ENCODE results near the gene EIF2A. TPM values are rescaled to one million over a fixed set of nuclear protein-coding genes. Genes with fewer than 3 reads are reported as not detected.

The EIF2A gene
- total RNA-seq, 1 experiment from 2014 or later = 74.1 TPM

DNA sequence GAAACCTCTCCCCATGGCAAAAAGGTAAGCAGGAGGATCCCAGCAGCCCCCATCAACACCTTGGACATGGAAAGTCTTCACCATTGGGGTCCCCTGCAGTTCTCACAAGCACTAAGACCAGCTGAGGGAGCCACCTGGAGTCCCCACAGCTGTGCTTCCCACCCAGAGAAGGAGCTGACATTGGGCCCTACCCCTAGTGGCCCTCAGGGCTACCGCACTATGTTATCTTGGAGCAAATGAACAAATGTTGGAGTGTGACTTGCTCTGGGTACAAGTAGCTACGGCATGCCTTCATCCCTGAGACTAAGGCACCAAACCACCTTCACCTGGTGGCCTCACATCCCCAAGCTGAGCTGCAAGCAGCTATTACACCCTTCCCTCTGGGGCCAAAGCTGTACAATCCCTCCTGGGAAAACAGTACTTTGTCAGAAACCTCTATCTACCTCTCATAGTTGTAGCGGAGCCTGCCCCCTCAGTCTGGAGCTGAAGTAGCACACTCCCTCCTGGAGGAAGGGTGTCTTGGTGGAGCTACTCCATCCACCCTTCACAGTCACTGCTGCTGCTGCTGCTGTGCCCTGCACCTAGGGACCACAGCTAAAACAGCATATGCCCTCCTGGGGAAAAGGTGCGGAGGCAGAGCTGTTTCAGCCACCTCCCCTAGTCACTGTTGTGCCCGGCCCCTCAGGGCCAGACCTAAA is 43.0 kb upstream of the EIF2A start:
- WGBS (ENCODE audit: extremely low coverage, insufficient read length, low lambda C conversion rate) = no CpG with 5 or more reads among the region's 5 CpGs
- Histone ChIP-seq H3T11ph (ENCODE audit: low read length) (no peak overlapping the region), H2AK5ac (ENCODE audit: insufficient read length, low read length) (no peak overlapping the region), H3K9me3 (ENCODE audit: control insufficient read depth, low read depth, low read length) (no peaks in the 10 kb centered on the region), H4K91ac (ENCODE audit: insufficient read length, low read depth, low read length) (no peak overlapping the region), H4K20me1 (ENCODE audit: control insufficient read depth, insufficient read depth, insufficient read length) (no peaks in the 10 kb centered on the region), H3K79me2 (ENCODE audit: insufficient read depth, low read length) (no peaks in the 10 kb centered on the region), H3K79me1 (ENCODE audit: insufficient read depth, low read depth, low read length, poor library complexity, severe bottlenecking) (no peaks in the 10 kb centered on the region), H3K18ac (ENCODE audit: insufficient read length, low read depth, low read length) (no peak overlapping the region), H3K4ac (ENCODE audit: low read depth, low read length) (no peak overlapping the region), H3K27me3 (ENCODE audit: insufficient read depth, low read length) (no peaks in the 10 kb centered on the region), H2BK5ac (ENCODE audit: insufficient read length, low read length) (no peak overlapping the region), H3K14ac (ENCODE audit: insufficient read depth, low read length) (no peak overlapping the region), H3K56ac (ENCODE audit: insufficient read length, low read depth, low read length) (no peak overlapping the region), H3K27ac (ENCODE audit: insufficient read length, low read depth, low read length) (no peak overlapping the region), H3K23me2 (ENCODE audit: insufficient read length, low read depth, low read length, poor library complexity, severe bottlenecking) (no peaks in the 10 kb centered on the region), H3K4me1 (ENCODE audit: insufficient read depth, low read length) (no peaks in the 10 kb centered on the region), H2BK120ac (ENCODE audit: low read depth, low read length, poor library complexity, severe bottlenecking) (no peak overlapping the region), H4K5ac (ENCODE audit: insufficient read length, low read depth, low read length) (no peak overlapping the region), H4K8ac (replicated peaks; ENCODE audit: insufficient read length, low read depth, low read length) (no peak overlapping the region), H2BK20ac (ENCODE audit: low read depth, low read length, poor library complexity, severe bottlenecking) (no peak overlapping the region), H2BK12ac (ENCODE audit: insufficient read length, low read depth, low read length) (no peak overlapping the region), H3K4me2 (ENCODE audit: insufficient read depth, insufficient read length, low read length) (no peak overlapping the region), H3K23ac (ENCODE audit: insufficient read length, low read depth, low read length) (no peak overlapping the region), H2BK15ac (ENCODE audit: low read depth, low read length) (no peak overlapping the region), H3K9ac (ENCODE audit: extremely low read depth, insufficient read length, low read length) (no peak overlapping the region), H2AFZ (ENCODE audit: low read length) (no peak overlapping the region)
- 0 out of 4 replicates have a peak, but pooled peaks cover 0 to 3% of the 10 kb centered on the region in 2 experiments for H3K4me1 Mint-ChIP-seq
- H3K9me3 Mint-ChIP-seq = peaks cover 28 to 30% of the 10 kb centered on the region in 2 experiments
- peak overlapping the region in 1 of 3 experiments; percentile 30; a peak in 1 of 7 replicates for H3K27ac Mint-ChIP-seq
- peak; percentile 56 for DNase-seq
- peaks cover 11 to 25% (median 16%) of the 10 kb centered on the region in 3 experiments for H3K36me3 Mint-ChIP-seq (ENCODE audit: insufficient read depth in 1 of 3, low read depth in 3 of 3)
- TF ChIP-seq, protein P1, sequence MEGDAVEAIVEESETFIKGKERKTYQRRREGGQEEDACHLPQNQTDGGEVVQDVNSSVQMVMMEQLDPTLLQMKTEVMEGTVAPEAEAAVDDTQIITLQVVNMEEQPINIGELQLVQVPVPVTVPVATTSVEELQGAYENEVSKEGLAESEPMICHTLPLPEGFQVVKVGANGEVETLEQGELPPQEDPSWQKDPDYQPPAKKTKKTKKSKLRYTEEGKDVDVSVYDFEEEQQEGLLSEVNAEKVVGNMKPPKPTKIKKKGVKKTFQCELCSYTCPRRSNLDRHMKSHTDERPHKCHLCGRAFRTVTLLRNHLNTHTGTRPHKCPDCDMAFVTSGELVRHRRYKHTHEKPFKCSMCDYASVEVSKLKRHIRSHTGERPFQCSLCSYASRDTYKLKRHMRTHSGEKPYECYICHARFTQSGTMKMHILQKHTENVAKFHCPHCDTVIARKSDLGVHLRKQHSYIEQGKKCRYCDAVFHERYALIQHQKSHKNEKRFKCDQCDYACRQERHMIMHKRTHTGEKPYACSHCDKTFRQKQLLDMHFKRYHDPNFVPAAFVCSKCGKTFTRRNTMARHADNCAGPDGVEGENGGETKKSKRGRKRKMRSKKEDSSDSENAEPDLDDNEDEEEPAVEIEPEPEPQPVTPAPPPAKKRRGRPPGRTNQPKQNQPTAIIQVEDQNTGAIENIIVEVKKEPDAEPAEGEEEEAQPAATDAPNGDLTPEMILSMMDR (conservative IDR thresholded peaks at IDR 0.05) = peak; percentile 48; the same call in 2 of the 3 replicates
- no peaks in the 10 kb centered on the region; the same call in none of the 2 replicates for H3K27me3 Mint-ChIP-seq (ENCODE audit: low read depth)
- H3K4me3 Mint-ChIP-seq = no peak overlapping the region

Data from H9 (cell line).